Measurements from ENCODE around the gene PDZRN3.

The PDZRN3 gene

GRCh38 chr3:73552700-73553099 lies 72.0 kb downstream of the PDZRN3 start:
- H3K27me3 ChIP-seq (ENCODE audit: control insufficient read depth in 1 of 2, insufficient read depth in 2 of 2, low read length in 2 of 2) = no peaks in the 10 kb centered on the region
- no peak overlapping the region for H3K9ac ChIP-seq (ENCODE audit: low read length)
- no peak overlapping the region for H3K4me3 ChIP-seq (ENCODE audit: low read depth in 1 of 2, low read length in 2 of 2)
- peaks cover 77% of the 10 kb centered on the region for H3K4me1 ChIP-seq (ENCODE audit: insufficient read depth, low read length)
- H3K27ac ChIP-seq (ENCODE audit: low read depth, low read length) = no peak overlapping the region
- H3K36me3 ChIP-seq (ENCODE audit: insufficient read depth, low read length) = peaks cover 5% of the 10 kb centered on the region
- no peaks in the 10 kb centered on the region for H3K9me3 ChIP-seq (ENCODE audit: low read length)

GRCh38 chr3:73550032-73550431 lies 74.7 kb downstream of the PDZRN3 start:
- Histone ChIP-seq H3K4me3 (ENCODE audit: low read depth in 1 of 2, low read length in 2 of 2) (no peak overlapping the region), H3K27ac (ENCODE audit: low read depth, low read length) (no peak overlapping the region), H3K9me3 (ENCODE audit: low read length) (no peaks in the 10 kb centered on the region), H3K9ac (ENCODE audit: low read length) (no peak overlapping the region), H3K27me3 (ENCODE audit: control insufficient read depth in 1 of 2, insufficient read depth in 2 of 2, low read length in 2 of 2) (no peaks in the 10 kb centered on the region), H3K4me1 (ENCODE audit: insufficient read depth, low read length) (peaks cover 79% of the 10 kb centered on the region), H3K36me3 (ENCODE audit: insufficient read depth, low read length) (peaks cover 5% of the 10 kb centered on the region)

- H3K27me3 ChIP-seq (ENCODE audit: control insufficient read depth in 1 of 2, insufficient read depth in 2 of 2, low read length in 2 of 2) = no peaks in the 10 kb centered on the region
- H3K27ac ChIP-seq (ENCODE audit: low read depth, low read length) = peak overlapping the region; percentile 29
- peaks cover 79% of the 10 kb centered on the region for H3K4me1 ChIP-seq (ENCODE audit: insufficient read depth, low read length)
Observed at GRCh38 chr3:73549051-73549600, 75.6 kb downstream of the PDZRN3 start.

GRCh38 chr3:73548436-73548835 lies 76.3 kb downstream of the PDZRN3 start:
- Histone ChIP-seq H3K9ac (ENCODE audit: low read length) (no peak overlapping the region), H3K36me3 (ENCODE audit: insufficient read depth, low read length) (no peaks in the 10 kb centered on the region), H3K27me3 (ENCODE audit: control insufficient read depth in 1 of 2, insufficient read depth in 2 of 2, low read length in 2 of 2) (no peaks in the 10 kb centered on the region), H3K4me3 (ENCODE audit: low read depth in 1 of 2, low read length in 2 of 2) (no peak overlapping the region), H3K27ac (ENCODE audit: low read depth, low read length) (peak overlapping the region; percentile 28), H3K9me3 (ENCODE audit: low read length) (no peaks in the 10 kb centered on the region), H3K4me1 (ENCODE audit: insufficient read depth, low read length) (peaks cover 85% of the 10 kb centered on the region)

More at GRCh38 chr3:73549051-73549600, 75.6 kb downstream of the PDZRN3 start:
- Histone ChIP-seq H3K4me3 (ENCODE audit: low read depth in 1 of 2, low read length in 2 of 2) (no peak overlapping the region), H3K9me3 (ENCODE audit: low read length) (no peaks in the 10 kb centered on the region), H3K9ac (ENCODE audit: low read length) (no peak overlapping the region), H3K36me3 (ENCODE audit: insufficient read depth, low read length) (peaks cover 5% of the 10 kb centered on the region)

- Histone ChIP-seq H3K27ac (ENCODE audit: low read depth, low read length) (peak overlapping the region; percentile 28), H3K9ac (ENCODE audit: low read length) (no peak overlapping the region), H3K4me3 (ENCODE audit: low read depth in 1 of 2, low read length in 2 of 2) (no peak overlapping the region), H3K4me1 (ENCODE audit: insufficient read depth, low read length) (peaks cover 89% of the 10 kb centered on the region), H3K27me3 (ENCODE audit: control insufficient read depth in 1 of 2, insufficient read depth in 2 of 2, low read length in 2 of 2) (no peaks in the 10 kb centered on the region), H3K9me3 (ENCODE audit: low read length) (no peaks in the 10 kb centered on the region), H3K36me3 (ENCODE audit: insufficient read depth, low read length) (no peaks in the 10 kb centered on the region)
Observed at GRCh38 chr3:73547427-73548248, 77.1 kb downstream of the PDZRN3 start.

- no peaks in the 10 kb centered on the region for H3K36me3 ChIP-seq (ENCODE audit: insufficient read depth, low read length)
- H3K9ac ChIP-seq (ENCODE audit: low read length) = no peak overlapping the region
- H3K27me3 ChIP-seq (ENCODE audit: control insufficient read depth in 1 of 2, insufficient read depth in 2 of 2, low read length in 2 of 2) = no peaks in the 10 kb centered on the region
- H3K4me3 ChIP-seq (ENCODE audit: low read depth in 1 of 2, low read length in 2 of 2) = no peak overlapping the region
- H3K9me3 ChIP-seq (ENCODE audit: low read length) = no peaks in the 10 kb centered on the region
- H3K4me1 ChIP-seq (ENCODE audit: insufficient read depth, low read length) = peaks cover 86% of the 10 kb centered on the region
- peak overlapping the region; percentile 56 for H3K27ac ChIP-seq (ENCODE audit: low read depth, low read length)
Observed at GRCh38 chr3:73546961-73547360, 77.8 kb downstream of the PDZRN3 start.

GRCh38 chr3:73543412-73543811 lies 81.3 kb downstream of the PDZRN3 start:
- no peak overlapping the region for H3K4me3 ChIP-seq (ENCODE audit: low read depth in 1 of 2, low read length in 2 of 2)
- H3K27me3 ChIP-seq (ENCODE audit: control insufficient read depth in 1 of 2, insufficient read depth in 2 of 2, low read length in 2 of 2) = no peaks in the 10 kb centered on the region
- no peaks in the 10 kb centered on the region for H3K36me3 ChIP-seq (ENCODE audit: insufficient read depth, low read length)
- peaks cover 90% of the 10 kb centered on the region for H3K4me1 ChIP-seq (ENCODE audit: insufficient read depth, low read length)
- H3K9me3 ChIP-seq (ENCODE audit: low read length) = no peaks in the 10 kb centered on the region
- peak overlapping the region; percentile 43 for H3K27ac ChIP-seq (ENCODE audit: low read depth, low read length)
- no peak overlapping the region for H3K9ac ChIP-seq (ENCODE audit: low read length)

- Histone ChIP-seq H3K27ac (ENCODE audit: low read depth, low read length) (no peak overlapping the region), H3K4me1 (ENCODE audit: insufficient read depth, low read length) (peaks cover 87% of the 10 kb centered on the region), H3K9me3 (ENCODE audit: low read length) (no peaks in the 10 kb centered on the region), H3K36me3 (ENCODE audit: insufficient read depth, low read length) (no peaks in the 10 kb centered on the region), H3K27me3 (ENCODE audit: control insufficient read depth in 1 of 2, insufficient read depth in 2 of 2, low read length in 2 of 2) (no peaks in the 10 kb centered on the region), H3K9ac (ENCODE audit: low read length) (no peak overlapping the region), H3K4me3 (ENCODE audit: low read depth in 1 of 2, low read length in 2 of 2) (no peak overlapping the region)
Observed at GRCh38 chr3:73542136-73542535, 82.6 kb downstream of the PDZRN3 start.

- H3K4me1 ChIP-seq (ENCODE audit: insufficient read depth, low read length) = peaks cover 87% of the 10 kb centered on the region
- no peak overlapping the region for H3K27ac ChIP-seq (ENCODE audit: low read depth, low read length)
- no peaks in the 10 kb centered on the region for H3K9me3 ChIP-seq (ENCODE audit: low read length)
- no peaks in the 10 kb centered on the region for H3K36me3 ChIP-seq (ENCODE audit: insufficient read depth, low read length)
- no peak overlapping the region for H3K4me3 ChIP-seq (ENCODE audit: low read depth in 1 of 2, low read length in 2 of 2)
- H3K27me3 ChIP-seq (ENCODE audit: control insufficient read depth in 1 of 2, insufficient read depth in 2 of 2, low read length in 2 of 2) = no peaks in the 10 kb centered on the region
- no peak overlapping the region for H3K9ac ChIP-seq (ENCODE audit: low read length)
Observed at GRCh38 chr3:73540969-73541740, 83.6 kb downstream of the PDZRN3 start.

GRCh38 chr3:73538486-73538885 lies 86.3 kb downstream of the PDZRN3 start:
- H3K4me1 ChIP-seq (ENCODE audit: insufficient read depth, low read length) = peaks cover 77% of the 10 kb centered on the region
- H3K36me3 ChIP-seq (ENCODE audit: insufficient read depth, low read length) = no peaks in the 10 kb centered on the region
- no peak overlapping the region for H3K9ac ChIP-seq (ENCODE audit: low read length)
- no peaks in the 10 kb centered on the region for H3K27me3 ChIP-seq (ENCODE audit: control insufficient read depth in 1 of 2, insufficient read depth in 2 of 2, low read length in 2 of 2)
- H3K27ac ChIP-seq (ENCODE audit: low read depth, low read length) = peak overlapping the region; percentile 49
- no peak overlapping the region for H3K4me3 ChIP-seq (ENCODE audit: low read depth in 1 of 2, low read length in 2 of 2)
- no peaks in the 10 kb centered on the region for H3K9me3 ChIP-seq (ENCODE audit: low read length)

GRCh38 chr3:73536952-73537351 lies 87.8 kb downstream of the PDZRN3 start:
- H3K27ac ChIP-seq (ENCODE audit: low read depth, low read length) = peak overlapping the region; percentile 69

More at GRCh38 chr3:73536952-73537351, 87.8 kb downstream of the PDZRN3 start:
- Histone ChIP-seq H3K9ac (ENCODE audit: low read length) (no peak overlapping the region), H3K9me3 (ENCODE audit: low read length) (no peaks in the 10 kb centered on the region), H3K36me3 (ENCODE audit: insufficient read depth, low read length) (no peaks in the 10 kb centered on the region), H3K27me3 (ENCODE audit: control insufficient read depth in 1 of 2, insufficient read depth in 2 of 2, low read length in 2 of 2) (no peaks in the 10 kb centered on the region), H3K4me3 (ENCODE audit: low read depth in 1 of 2, low read length in 2 of 2) (no peak overlapping the region), H3K4me1 (ENCODE audit: insufficient read depth, low read length) (peaks cover 72% of the 10 kb centered on the region)
